Measurements from ENCODE around the gene TNIP3. TPM values are rescaled to one million over a fixed set of nuclear protein-coding genes. Genes with fewer than 3 reads are reported as not detected.
"Not testable (repeated sequence)": the region's sequence is repeated elsewhere in the genome, so short reads cannot be mapped to it uniquely, and the experiment has no call there.

The TNIP3 gene, protein sequence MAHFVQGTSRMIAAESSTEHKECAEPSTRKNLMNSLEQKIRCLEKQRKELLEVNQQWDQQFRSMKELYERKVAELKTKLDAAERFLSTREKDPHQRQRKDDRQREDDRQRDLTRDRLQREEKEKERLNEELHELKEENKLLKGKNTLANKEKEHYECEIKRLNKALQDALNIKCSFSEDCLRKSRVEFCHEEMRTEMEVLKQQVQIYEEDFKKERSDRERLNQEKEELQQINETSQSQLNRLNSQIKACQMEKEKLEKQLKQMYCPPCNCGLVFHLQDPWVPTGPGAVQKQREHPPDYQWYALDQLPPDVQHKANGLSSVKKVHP
- 21.9 and 23.9 TPM in 2 replicates for total RNA-seq

- intact Hi-C loops (cut with micrococcal nuclease): no loop called here
- Mint-ChIP-seq H3K27ac (no peak within 1 kb of the TSS), H3K27me3 (ENCODE audit: insufficient read depth) (peaks cover 10% of the 10 kb centered on the region), H3K4me3 (no peak within 1 kb of the TSS), H3K4me1 (ENCODE audit: low read depth) (peaks cover 31% of the 10 kb centered on the region), H3K9me3 (no peaks in the 10 kb centered on the region), H3K36me3 (ENCODE audit: low read depth) (peaks cover 3% of the 10 kb centered on the region)
- DNase-seq (ENCODE audit: low spot score): no peak
These were observed at the start of gene TNIP3 for GRCh38 chr4:121164291-121164690. Gene TNIP3, minus strand, starts transcription at chr4:121164321. Its CDS starts 196 bp downstream, at chr4:121164125.

GRCh38 chr4:121212806-121213205 lies 48.7 kb upstream of the TNIP3 start:
- Mint-ChIP-seq H3K9me3 (peaks cover 7% of the 10 kb centered on the region), H3K36me3 (ENCODE audit: low read depth) (peaks cover 4% of the 10 kb centered on the region), H3K4me1 (ENCODE audit: low read depth) (peaks cover 14% of the 10 kb centered on the region), H3K27me3 (ENCODE audit: insufficient read depth) (peaks cover 4% of the 10 kb centered on the region), H3K27ac (no peak overlapping the region), H3K4me3 (no peak overlapping the region)
- intact Hi-C loops (cut with micrococcal nuclease): no loop called here
- DNase-seq (ENCODE audit: low spot score): no peak

DNA sequence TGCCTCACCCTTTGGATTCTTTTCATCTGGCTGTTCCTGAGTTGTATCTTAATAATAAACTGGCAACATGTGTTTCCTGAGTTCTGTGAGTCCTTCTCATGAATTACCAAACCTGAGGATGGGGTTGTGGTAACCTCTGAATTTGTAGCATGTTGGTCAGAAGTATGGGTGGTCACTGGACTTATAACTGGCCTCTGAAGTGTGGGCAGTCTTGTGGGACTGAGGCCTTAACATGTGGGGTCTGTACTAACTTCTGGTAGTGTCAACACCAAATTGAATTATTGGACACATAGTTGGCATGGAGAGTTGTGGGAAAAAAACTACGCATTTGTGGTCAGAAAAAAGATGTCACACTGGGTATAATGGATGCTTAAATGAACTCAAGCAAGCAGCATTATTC lies 45.0 kb upstream of the TNIP3 start:
- Mint-ChIP-seq H3K4me3 (no peak overlapping the region), H3K27me3 (ENCODE audit: insufficient read depth) (peaks cover 12% of the 10 kb centered on the region), H3K36me3 (ENCODE audit: low read depth) (peaks cover 10% of the 10 kb centered on the region), H3K9me3 (peaks cover 14% of the 10 kb centered on the region), H3K27ac (no peak overlapping the region), H3K4me1 (ENCODE audit: low read depth) (peaks cover 11% of the 10 kb centered on the region)
- intact Hi-C loops (cut with micrococcal nuclease): no loop called here
- DNase-seq (ENCODE audit: low spot score): no peak

DNA sequence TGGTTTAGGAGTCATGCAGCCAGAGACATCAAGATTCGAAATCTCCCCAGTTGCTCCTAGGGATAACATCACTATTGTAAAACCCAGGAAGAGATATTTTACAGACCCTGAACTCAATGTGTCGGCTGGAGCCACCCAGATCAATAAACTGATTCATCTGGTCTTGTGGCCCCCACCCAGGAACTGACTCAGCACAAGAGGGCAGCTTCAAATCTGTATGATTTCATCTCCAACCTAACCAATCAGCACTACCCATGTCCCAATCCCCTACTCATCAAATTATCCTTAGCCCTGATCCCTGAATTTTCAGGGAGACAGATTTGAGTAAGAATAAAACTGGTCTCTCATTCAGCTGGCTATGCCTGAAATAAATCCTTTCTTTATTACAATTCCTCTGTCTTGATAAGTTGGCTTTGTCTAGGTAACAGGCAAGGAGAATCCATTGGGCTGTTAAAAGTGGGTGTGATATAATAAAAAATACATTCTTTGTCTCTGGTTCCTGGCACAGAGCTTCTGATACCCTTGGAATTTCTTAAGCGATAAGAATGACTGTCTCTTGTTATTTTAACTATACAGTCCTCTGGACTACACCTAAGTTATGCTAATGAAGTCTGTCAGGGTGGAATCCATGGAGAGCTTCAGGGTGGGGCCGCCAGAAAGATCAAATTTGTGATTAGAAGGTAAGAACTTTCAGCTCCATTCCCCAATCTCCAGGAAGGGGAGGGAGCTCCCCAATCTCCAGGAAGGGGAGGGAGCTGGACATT lies 44.3 kb upstream of the TNIP3 start:
- H3K36me3 Mint-ChIP-seq (ENCODE audit: low read depth): peaks cover 7% of the 10 kb centered on the region
- H3K4me1 Mint-ChIP-seq (ENCODE audit: low read depth): peaks cover 7% of the 10 kb centered on the region
- intact Hi-C loops (cut with micrococcal nuclease): no loop called here
- peaks cover 14% of the 10 kb centered on the region for H3K9me3 Mint-ChIP-seq
- DNase-seq (ENCODE audit: low spot score): no peak
- no peak overlapping the region for H3K27ac Mint-ChIP-seq
- peaks cover 8% of the 10 kb centered on the region for H3K27me3 Mint-ChIP-seq (ENCODE audit: insufficient read depth)
- no peak overlapping the region for H3K4me3 Mint-ChIP-seq

DNA sequence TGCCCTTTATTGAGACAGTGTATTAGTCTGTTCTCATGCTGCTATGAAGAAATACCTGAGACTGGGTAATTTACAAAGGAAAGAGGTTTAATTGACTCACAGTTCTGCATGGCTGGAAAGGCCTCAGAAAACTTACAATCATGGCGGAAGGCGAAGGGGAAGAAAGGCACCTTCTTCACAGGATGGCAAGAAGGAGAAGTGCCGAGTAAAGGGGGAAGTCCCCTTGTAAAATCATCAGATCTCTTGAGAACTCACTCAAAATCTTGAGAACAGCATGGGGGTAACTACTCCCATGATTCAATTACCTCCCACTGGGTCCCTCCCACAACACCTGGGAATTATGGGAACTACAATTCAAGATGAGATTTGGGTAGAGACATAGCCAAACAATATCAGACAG lies 41.7 kb upstream of the TNIP3 start:
- H3K36me3 Mint-ChIP-seq (ENCODE audit: low read depth); H3K4me3 Mint-ChIP-seq; H3K27ac Mint-ChIP-seq; H3K27me3 Mint-ChIP-seq (ENCODE audit: insufficient read depth); intact Hi-C loops (cut with micrococcal nuclease); DNase-seq (ENCODE audit: low spot score): not testable (repeated sequence)
- Mint-ChIP-seq H3K9me3 (peaks cover 14% of the 10 kb centered on the region), H3K4me1 (ENCODE audit: low read depth) (peaks cover 11% of the 10 kb centered on the region)

DNA sequence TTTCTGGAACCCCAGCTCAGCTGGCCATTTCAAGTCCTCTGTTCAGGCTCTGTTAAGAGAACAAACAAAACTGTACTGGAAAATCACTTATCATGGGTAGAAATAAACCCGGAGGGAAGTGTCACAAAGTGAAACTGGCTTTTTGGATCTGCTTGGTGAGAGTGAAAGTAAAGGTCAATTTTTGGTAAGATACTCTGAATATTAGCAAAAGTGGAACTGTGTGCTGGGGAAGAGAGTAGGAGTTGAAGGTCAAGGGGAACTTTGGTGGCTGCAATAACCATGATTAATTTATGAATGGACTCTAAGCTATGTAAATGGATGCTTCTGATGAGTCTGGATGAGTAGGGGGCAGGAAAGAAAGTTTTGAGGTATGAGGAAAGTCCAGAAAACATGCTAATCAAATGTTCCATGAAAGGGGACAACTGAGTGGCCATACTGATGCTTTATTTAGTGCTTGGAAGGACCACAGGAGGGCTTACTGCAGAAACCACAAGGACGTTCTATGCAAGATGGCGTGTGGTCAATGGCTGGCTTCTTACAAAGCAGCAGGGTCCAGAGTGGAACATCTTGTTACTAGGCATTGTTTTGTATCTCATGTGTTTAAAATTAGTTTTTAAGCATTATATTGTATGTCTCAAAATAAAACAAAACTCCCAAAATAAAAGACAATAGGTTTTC lies 36.8 kb upstream of the TNIP3 start:
- H3K27me3 Mint-ChIP-seq (ENCODE audit: insufficient read depth): peaks cover 13% of the 10 kb centered on the region
- DNase-seq (ENCODE audit: low spot score): no peak
- peak overlapping the region; percentile 24 for H3K27ac Mint-ChIP-seq
- H3K9me3 Mint-ChIP-seq: peaks cover 7% of the 10 kb centered on the region
- H3K4me1 Mint-ChIP-seq (ENCODE audit: low read depth): peaks cover 31% of the 10 kb centered on the region
- intact Hi-C loops (cut with micrococcal nuclease): loop anchor here (2.0 kb wide), 1 partner anchor 26 kb away; no protein-coding TSS in a partner anchor
- peaks cover 8% of the 10 kb centered on the region for H3K36me3 Mint-ChIP-seq (ENCODE audit: low read depth)
- no peak overlapping the region for H3K4me3 Mint-ChIP-seq

DNA sequence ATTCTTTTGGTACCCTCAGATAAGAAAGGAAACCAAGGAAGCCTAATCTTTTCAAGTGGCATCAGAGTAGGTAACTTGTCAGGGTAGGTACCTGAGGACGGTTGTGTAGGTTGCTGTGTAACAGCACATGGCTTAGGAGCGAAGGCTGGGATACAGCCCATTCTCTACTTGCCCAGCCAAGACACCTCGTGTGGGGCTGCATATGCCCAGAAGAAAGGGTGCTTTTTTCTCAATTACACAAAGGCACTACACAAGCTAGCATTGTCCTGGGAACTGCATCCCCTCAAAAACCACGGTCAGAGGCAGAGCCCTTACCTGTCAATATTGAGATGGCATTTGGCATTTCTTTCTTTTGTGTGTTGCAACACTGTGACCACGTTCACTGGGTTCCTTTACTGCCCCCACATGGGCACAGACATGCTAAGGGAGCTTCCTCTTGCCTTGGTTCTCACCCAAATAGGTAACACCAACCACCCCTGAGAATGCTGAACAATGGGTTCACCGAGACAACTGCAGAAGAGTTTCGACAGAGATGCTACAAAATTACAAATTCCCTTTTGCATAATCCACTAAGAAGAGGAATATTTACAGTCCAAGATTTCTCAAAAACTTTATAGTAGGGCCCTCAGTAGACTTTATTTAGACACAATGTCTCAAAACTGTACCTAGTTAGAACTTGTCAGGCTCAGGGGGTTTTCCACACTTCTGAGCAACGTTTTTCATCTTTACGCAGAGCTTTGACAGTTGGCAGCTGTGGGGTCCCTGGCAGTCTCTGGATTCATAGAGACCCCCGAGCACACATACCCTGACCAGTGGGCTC lies 35.8 kb upstream of the TNIP3 start:
- Mint-ChIP-seq H3K27ac (no peak overlapping the region), H3K9me3 (no peaks in the 10 kb centered on the region), H3K4me3 (no peak overlapping the region), H3K36me3 (ENCODE audit: low read depth) (peaks cover 5% of the 10 kb centered on the region), H3K27me3 (ENCODE audit: insufficient read depth) (peaks cover 10% of the 10 kb centered on the region), H3K4me1 (ENCODE audit: low read depth) (peaks cover 26% of the 10 kb centered on the region)
- no peak for DNase-seq (ENCODE audit: low spot score)
- intact Hi-C loops (cut with micrococcal nuclease): loop anchor here (2.0 kb wide), 1 partner anchor 27 kb away; no protein-coding TSS in a partner anchor

- DNase-seq (ENCODE audit: low spot score): no peak
- Mint-ChIP-seq H3K27ac (no peak overlapping the region), H3K9me3 (no peaks in the 10 kb centered on the region), H3K4me3 (no peak overlapping the region), H3K36me3 (ENCODE audit: low read depth) (peaks cover 3% of the 10 kb centered on the region), H3K27me3 (ENCODE audit: insufficient read depth) (peaks cover 8% of the 10 kb centered on the region), H3K4me1 (ENCODE audit: low read depth) (peaks cover 26% of the 10 kb centered on the region)
- intact Hi-C loops (cut with micrococcal nuclease): no loop called here
These were observed 34.1 kb upstream of the TNIP3 start for GRCh38 chr4:121198251-121198650.

DNA sequence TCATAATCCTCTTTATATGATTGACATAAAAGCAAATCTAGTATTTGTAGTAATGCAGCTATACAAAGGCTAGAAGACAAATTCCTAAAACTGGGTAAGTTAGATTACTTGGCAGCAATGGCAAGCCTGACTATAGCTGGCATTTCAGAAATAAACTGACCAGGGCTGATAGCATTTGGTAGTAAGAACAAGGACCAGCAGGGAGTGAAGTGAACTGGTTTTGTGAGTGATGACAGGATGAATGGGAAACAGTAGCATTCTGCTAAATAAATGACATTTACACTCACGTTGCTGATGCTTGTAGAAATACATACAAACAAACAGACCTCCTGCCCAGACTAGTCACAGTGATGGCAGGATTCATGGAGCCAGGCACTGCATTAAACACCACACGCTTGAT lies 31.5 kb upstream of the TNIP3 start:
- H3K36me3 Mint-ChIP-seq (ENCODE audit: low read depth): peaks cover 3% of the 10 kb centered on the region
- no peaks in the 10 kb centered on the region for H3K9me3 Mint-ChIP-seq
- peaks cover 8% of the 10 kb centered on the region for H3K27me3 Mint-ChIP-seq (ENCODE audit: insufficient read depth)
- no peak overlapping the region for H3K27ac Mint-ChIP-seq
- H3K4me3 Mint-ChIP-seq: no peak overlapping the region
- intact Hi-C loops (cut with micrococcal nuclease): loop anchor here (1.0 kb wide), 1 partner anchor 23 kb away; no protein-coding TSS in a partner anchor
- DNase-seq (ENCODE audit: low spot score): no peak
- H3K4me1 Mint-ChIP-seq (ENCODE audit: low read depth): peaks cover 41% of the 10 kb centered on the region

- DNase-seq (ENCODE audit: low spot score): no peak
- Mint-ChIP-seq H3K27me3 (ENCODE audit: insufficient read depth) (peaks cover 4% of the 10 kb centered on the region), H3K27ac (peak overlapping the region; percentile 20), H3K4me3 (peak overlapping the region; percentile 45), H3K9me3 (no peaks in the 10 kb centered on the region), H3K4me1 (ENCODE audit: low read depth) (peaks cover 52% of the 10 kb centered on the region), H3K36me3 (ENCODE audit: low read depth) (no peaks in the 10 kb centered on the region)
- intact Hi-C loops (cut with micrococcal nuclease): loop anchor here (1.0 to 5.0 kb wide), 7 partner anchors 60 to 1036 kb away; no protein-coding TSS in a partner anchor
These were observed 28.4 kb upstream of the TNIP3 start for GRCh38 chr4:121192480-121192879.

DNA sequence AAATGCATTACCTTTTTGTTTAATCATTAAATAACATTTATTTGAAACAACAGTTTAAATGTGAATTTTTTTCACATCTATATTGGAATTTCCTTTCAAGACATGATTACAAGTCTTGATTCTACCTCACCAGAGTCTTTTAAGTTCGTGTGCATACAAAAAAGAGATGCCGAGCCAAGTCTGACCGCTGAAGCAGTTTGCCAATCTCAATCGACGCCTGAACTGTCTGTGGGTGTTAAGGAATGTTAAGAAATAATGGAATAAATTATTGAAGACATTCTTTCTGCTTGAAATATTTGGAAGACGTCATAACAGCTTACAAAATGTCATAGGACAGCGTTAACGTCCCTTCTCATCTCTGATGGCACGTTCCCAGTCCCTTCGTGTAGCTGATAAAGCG lies 27.9 kb upstream of the TNIP3 start:
- Mint-ChIP-seq H3K27me3 (ENCODE audit: insufficient read depth) (peaks cover 2% of the 10 kb centered on the region), H3K4me1 (ENCODE audit: low read depth) (peaks cover 57% of the 10 kb centered on the region), H3K9me3 (no peaks in the 10 kb centered on the region), H3K4me3 (peak overlapping the region; percentile 45), H3K27ac (no peak overlapping the region), H3K36me3 (ENCODE audit: low read depth) (no peaks in the 10 kb centered on the region)
- DNase-seq (ENCODE audit: low spot score): no peak
- intact Hi-C loops (cut with micrococcal nuclease): loop anchor here (1.0 to 5.0 kb wide), 7 partner anchors 60 to 1035 kb away; no protein-coding TSS in a partner anchor

DNA sequence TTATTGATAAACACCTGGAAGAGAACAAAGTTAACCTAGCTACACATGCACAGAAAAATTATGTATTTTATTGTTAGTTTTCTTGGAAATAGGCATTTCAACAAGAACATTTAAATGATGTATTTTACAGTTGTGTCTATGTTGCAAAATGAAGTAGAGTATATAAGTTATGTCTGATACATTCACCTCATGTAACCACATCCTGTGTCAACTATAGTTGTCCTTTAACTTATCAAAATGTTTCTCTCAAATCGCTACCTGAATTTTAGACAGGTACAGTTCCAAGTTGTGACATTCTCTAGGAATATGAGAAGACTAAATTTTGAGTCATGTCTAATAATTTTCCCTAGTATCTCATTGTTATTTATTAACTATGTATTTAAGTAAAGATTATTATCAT lies 27.2 kb upstream of the TNIP3 start:
- H3K27me3 Mint-ChIP-seq (ENCODE audit: insufficient read depth): peaks cover 2% of the 10 kb centered on the region
- H3K9me3 Mint-ChIP-seq: no peaks in the 10 kb centered on the region
- intact Hi-C loops (cut with micrococcal nuclease): loop anchor here (5.0 kb wide), 3 partner anchors 149 to 231 kb away; no protein-coding TSS in a partner anchor
- DNase-seq (ENCODE audit: low spot score): no peak
- no peak overlapping the region for H3K27ac Mint-ChIP-seq
- peaks cover 2% of the 10 kb centered on the region for H3K36me3 Mint-ChIP-seq (ENCODE audit: low read depth)
- H3K4me3 Mint-ChIP-seq: no peak overlapping the region
- peaks cover 59% of the 10 kb centered on the region for H3K4me1 Mint-ChIP-seq (ENCODE audit: low read depth)
